ENCODE measurements around the gene PEMT. TPM values are rescaled to one million over a fixed set of nuclear protein-coding genes. Genes with fewer than 3 reads are reported as not detected.

PEMT gene
- total RNA-seq, 1 experiment from 2014 or later, result 178 TPM

DNA sequence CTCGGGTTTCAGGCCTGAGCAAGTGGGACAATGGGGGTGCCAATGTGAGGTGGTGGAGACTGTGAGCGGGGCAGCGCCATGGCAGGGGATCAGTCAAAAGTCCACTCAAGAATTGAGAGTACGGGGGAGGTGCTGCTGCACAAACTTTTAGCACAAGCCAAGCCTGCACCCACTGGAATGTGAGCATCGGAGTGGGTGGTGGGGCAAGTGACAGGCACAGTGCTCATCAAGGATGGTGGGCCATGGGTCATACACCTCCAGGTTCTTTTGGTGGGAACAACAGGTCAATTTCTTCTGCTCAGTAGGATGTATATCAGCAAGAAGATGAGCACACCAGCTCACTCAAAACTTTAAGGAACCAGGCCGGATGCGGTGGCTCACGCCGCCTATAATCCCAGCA lies 32.4 kb upstream of the PEMT start:
- no peak for ATAC-seq
- H3F3A ChIP-seq (ENCODE audit: low read length, unreplicated experiment), result no peaks in the 10 kb centered on the region
- no peak overlapping the region for H3K4me2 ChIP-seq (ENCODE audit: low read length)
- no peaks in the 10 kb centered on the region for H3K27me3 ChIP-seq (ENCODE audit: low read length)
- H3K4me3 ChIP-seq (ENCODE audit: low read length), result no peak overlapping the region
- CTCF ChIA-PET, result no interaction called here
- no peaks in the 10 kb centered on the region for H3K79me2 ChIP-seq (ENCODE audit: low read length)
- no peaks in the 10 kb centered on the region for H3K4me1 ChIP-seq (ENCODE audit: insufficient read depth, low read length)
- no peaks in the 10 kb centered on the region for H3K9me2 ChIP-seq (replicated peaks; ENCODE audit: low read length)
- no peaks in the 10 kb centered on the region for H4K20me1 ChIP-seq (ENCODE audit: low read length)
- no TSS peak for BruUV-seq (replicated peaks)
- intact Hi-C loops (cut with micrococcal nuclease), result no loop called here
- no peaks in the 10 kb centered on the region for H3K36me3 ChIP-seq (ENCODE audit: low read depth, low read length)
- no peak overlapping the region for H2AFZ ChIP-seq (ENCODE audit: low read length)
- no peaks in the 10 kb centered on the region for H3K9me3 ChIP-seq (ENCODE audit: low read length)
- no peak overlapping the region for H3K9ac ChIP-seq (ENCODE audit: low read length)
- no peak overlapping the region for H3K27ac ChIP-seq (ENCODE audit: low read length)
- TF ChIP-seq, protein P1, sequence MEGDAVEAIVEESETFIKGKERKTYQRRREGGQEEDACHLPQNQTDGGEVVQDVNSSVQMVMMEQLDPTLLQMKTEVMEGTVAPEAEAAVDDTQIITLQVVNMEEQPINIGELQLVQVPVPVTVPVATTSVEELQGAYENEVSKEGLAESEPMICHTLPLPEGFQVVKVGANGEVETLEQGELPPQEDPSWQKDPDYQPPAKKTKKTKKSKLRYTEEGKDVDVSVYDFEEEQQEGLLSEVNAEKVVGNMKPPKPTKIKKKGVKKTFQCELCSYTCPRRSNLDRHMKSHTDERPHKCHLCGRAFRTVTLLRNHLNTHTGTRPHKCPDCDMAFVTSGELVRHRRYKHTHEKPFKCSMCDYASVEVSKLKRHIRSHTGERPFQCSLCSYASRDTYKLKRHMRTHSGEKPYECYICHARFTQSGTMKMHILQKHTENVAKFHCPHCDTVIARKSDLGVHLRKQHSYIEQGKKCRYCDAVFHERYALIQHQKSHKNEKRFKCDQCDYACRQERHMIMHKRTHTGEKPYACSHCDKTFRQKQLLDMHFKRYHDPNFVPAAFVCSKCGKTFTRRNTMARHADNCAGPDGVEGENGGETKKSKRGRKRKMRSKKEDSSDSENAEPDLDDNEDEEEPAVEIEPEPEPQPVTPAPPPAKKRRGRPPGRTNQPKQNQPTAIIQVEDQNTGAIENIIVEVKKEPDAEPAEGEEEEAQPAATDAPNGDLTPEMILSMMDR (conservative IDR thresholded peaks at IDR 0.05; ENCODE audit: low read depth, low read length), result no peak
- TF ChIP-seq EZH2 (IDR thresholded peaks at IDR 0.05; ENCODE audit: low read length, unreplicated experiment) (no peak), EZH2phosphoT487 (IDR thresholded peaks at IDR 0.05; ENCODE audit: borderline replicate concordance, low read length) (no peak)
- DNase-seq, result no peak
- POLR2A ChIA-PET (ENCODE audit: unreplicated experiment), result no interaction called here

DNA sequence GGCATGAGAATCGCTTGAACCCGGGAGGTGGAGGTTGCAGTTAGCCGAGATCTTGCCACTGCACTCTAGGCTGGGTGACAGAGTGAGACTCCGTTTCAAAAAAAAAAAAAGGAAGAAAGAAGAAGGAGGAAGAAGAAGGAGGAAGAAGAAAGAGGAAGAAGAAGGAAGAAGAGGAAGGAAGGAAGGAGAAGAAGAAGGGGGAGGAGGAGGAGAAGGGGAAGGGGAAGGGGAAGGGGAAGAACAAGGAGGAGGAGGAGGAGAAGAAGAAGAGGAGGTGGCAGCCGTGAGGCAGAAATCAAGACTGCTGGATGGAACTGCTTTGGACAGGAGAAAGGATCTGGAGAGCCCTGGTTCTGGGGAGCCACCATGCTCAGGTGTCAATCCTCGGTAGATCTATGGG lies 29.7 kb upstream of the PEMT start:
- DNase-seq, result no peak
- intact Hi-C loops (cut with micrococcal nuclease), result no loop called here
- Histone ChIP-seq H3K36me3 (ENCODE audit: low read depth, low read length) (no peaks in the 10 kb centered on the region), H3K9ac (ENCODE audit: low read length) (no peak overlapping the region), H3K79me2 (ENCODE audit: low read length) (no peaks in the 10 kb centered on the region), H3K27ac (ENCODE audit: low read length) (no peak overlapping the region), H3K4me2 (ENCODE audit: low read length) (no peak overlapping the region), H2AFZ (ENCODE audit: low read length) (no peak overlapping the region), H3K4me3 (ENCODE audit: low read length) (no peak overlapping the region), H3K9me3 (ENCODE audit: low read length) (no peaks in the 10 kb centered on the region), H3K9me2 (replicated peaks; ENCODE audit: low read length) (no peaks in the 10 kb centered on the region), H3K27me3 (ENCODE audit: low read length) (no peaks in the 10 kb centered on the region), H4K20me1 (ENCODE audit: low read length) (no peaks in the 10 kb centered on the region), H3F3A (ENCODE audit: low read length, unreplicated experiment) (no peaks in the 10 kb centered on the region), H3K4me1 (ENCODE audit: insufficient read depth, low read length) (no peaks in the 10 kb centered on the region)
- ChIA-PET POLR2A (ENCODE audit: unreplicated experiment) (no interaction called here), CTCF (no interaction called here)
- no peak for ATAC-seq
- no TSS peak for BruUV-seq (replicated peaks)
- TF ChIP-seq, protein P1 (conservative IDR thresholded peaks at IDR 0.05; ENCODE audit: low read depth, low read length), result no peak
- TF ChIP-seq EZH2phosphoT487 (IDR thresholded peaks at IDR 0.05; ENCODE audit: borderline replicate concordance, low read length) (no peak), EZH2 (IDR thresholded peaks at IDR 0.05; ENCODE audit: low read length, unreplicated experiment) (no peak)

DNA sequence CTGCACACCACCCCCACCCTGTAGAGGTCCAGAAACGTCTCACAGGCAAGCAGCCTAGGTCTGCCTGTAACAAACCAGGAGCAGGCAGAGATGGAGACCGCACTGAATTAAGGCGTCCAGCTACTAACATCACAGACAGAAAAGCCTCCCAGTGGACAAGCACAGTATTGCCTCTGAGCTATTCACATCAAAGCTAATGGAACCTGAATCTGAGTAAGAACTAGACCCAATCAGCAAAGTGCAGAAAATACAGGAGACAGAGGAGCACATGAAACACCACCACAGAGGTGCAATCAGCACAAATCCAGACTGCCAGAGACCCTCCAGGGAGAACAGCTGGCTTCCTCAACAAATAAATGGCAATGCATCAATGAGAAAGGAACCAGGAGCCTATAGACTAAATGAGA lies 22.2 kb upstream of the PEMT start:
- BruUV-seq (replicated peaks), result no TSS peak

More for the DNA sequence above, 22.2 kb upstream of the PEMT start:
- H3K4me3 ChIP-seq (ENCODE audit: low read length), result no peak overlapping the region
- no peaks in the 10 kb centered on the region for H3K27me3 ChIP-seq (ENCODE audit: low read length)
- H3K36me3 ChIP-seq (ENCODE audit: low read depth, low read length), result no peaks in the 10 kb centered on the region
- no peaks in the 10 kb centered on the region for H3F3A ChIP-seq (ENCODE audit: low read length, unreplicated experiment)
- peak overlapping the region; percentile 20 for H2AFZ ChIP-seq (ENCODE audit: low read length)
- no peaks in the 10 kb centered on the region for H3K9me3 ChIP-seq (ENCODE audit: low read length)
- DNase-seq (peak; percentile 84), ATAC-seq (peak; percentile 99)
- no peaks in the 10 kb centered on the region for H3K4me1 ChIP-seq (ENCODE audit: insufficient read depth, low read length)
- CTCF ChIA-PET, result interaction anchor here (0.6 to 1.1 kb wide), 8 partner anchors 23 to 261 kb away, joined by 3 to 19 read pairs (median 3); partner anchors contain the start of gene RASD1
- TF ChIP-seq, protein P1 (conservative IDR thresholded peaks at IDR 0.05; ENCODE audit: low read depth, low read length), result peak; percentile 82
- no peak for TF ChIP-seq EZH2phosphoT487 (IDR thresholded peaks at IDR 0.05; ENCODE audit: borderline replicate concordance, low read length)
- H3K4me2 ChIP-seq (ENCODE audit: low read length), result no peak overlapping the region
- H3K9me2 ChIP-seq (replicated peaks; ENCODE audit: low read length), result no peaks in the 10 kb centered on the region
- no peak overlapping the region for H3K9ac ChIP-seq (ENCODE audit: low read length)
- POLR2A ChIA-PET (ENCODE audit: unreplicated experiment), result no interaction called here
- H3K79me2 ChIP-seq (ENCODE audit: low read length), result no peaks in the 10 kb centered on the region
- intact Hi-C loops (cut with micrococcal nuclease), result no loop called here
- H4K20me1 ChIP-seq (ENCODE audit: low read length), result no peaks in the 10 kb centered on the region
- H3K27ac ChIP-seq (ENCODE audit: low read length), result no peak overlapping the region

Data from PC-3 (cell line).